Activated gamma-delta T cell (primary cell): ENCODE data around the gene RGL3.
A peak's percentile ranks its signal among the peaks of the same experiment; 100 is the strongest.
"Not testable (repeated sequence)": the region's sequence is repeated elsewhere in the genome, so short reads cannot be mapped to it uniquely, and the experiment has no call there.

ENCODE experiments used
- DNase-seq: peaks from one replicate; lab custom pipeline; 2025; lab: John Stamatoyannopoulos, UW

Gene RGL3

DNA sequence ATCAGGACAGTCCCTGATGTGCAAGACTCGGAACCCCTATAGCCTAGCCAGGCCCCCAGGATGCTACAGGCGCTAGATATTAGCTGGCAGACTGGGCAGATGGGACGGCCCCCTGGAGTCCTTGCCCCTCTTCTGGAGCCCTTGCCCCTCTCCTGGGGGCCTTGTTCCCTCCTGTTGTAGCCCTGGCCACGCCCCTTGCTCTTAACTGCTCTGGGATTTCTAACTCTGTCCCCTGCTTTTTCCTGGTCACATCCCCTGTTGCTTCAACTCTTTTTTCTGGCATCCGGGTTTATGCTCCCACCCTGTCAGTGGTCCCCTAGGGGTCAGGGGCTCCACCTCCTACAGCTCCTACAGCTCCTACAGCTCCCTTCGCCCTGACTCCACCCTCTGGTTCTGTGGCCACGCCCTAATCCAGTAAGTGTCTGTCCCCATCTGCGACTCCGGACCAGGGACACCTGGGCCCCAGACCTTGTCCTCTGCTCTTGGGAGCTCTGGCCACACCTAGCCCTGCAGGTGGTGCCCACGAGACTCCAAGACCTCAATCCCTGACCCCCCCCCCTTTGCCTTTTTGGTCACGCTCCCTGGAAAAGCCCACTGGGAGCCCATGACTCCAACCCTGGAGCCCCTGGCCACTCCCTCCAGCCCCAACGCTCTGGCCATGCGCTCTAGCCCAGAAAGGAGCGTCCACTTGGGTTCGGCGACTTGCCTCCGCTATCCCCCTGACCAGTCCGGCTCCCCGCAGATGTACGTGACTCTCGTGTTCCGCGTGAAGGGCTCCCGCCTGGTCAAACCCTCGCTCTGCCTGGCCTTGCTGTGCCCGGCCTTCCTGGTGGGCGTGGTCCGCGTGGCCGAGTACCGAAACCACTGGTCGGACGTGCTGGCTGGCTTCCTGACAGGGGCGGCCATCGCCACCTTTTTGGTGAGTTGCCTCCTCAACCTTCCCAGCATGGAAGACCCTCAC, 57.1 kb downstream of the RGL3 start:
- no peak for DNase-seq

DNA sequence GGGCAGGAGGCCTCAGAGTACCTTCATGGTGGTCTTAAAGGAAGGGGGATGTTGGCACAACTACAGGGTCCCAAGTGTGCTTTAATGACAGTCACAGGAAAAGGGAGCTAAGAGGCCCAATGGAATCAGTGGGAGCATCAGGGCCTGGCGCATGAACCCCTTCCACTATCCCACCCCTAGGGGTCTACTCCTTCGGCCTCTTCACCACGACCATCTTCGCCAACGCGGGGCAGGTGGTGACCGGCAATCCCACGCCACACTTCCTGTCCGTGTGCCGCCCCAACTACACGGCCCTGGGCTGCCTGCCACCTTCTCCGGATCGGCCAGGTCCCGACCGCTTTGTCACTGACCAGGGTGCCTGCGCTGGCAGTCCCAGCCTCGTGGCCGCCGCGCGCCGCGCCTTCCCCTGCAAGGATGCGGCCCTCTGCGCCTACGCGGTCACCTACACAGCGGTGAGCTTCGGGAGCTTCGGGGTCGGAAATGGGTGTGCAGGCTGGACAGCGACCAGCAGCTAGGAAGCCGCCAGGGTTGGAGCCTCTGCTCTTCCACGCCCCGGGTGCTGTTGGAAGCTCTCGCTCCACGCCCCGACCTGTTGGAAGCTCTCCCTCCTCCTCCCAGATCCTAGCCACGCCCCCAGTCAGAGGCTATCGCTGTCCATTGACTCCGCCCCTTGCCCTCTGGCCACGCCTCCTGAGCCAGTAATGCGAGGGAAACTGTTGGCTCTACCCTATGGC, 57.9 kb downstream of the RGL3 start:
- DNase-seq, result no peak

- no peak for DNase-seq
Measured at GRCh38 chr19:11359421-11359820, 59.7 kb downstream of the RGL3 start.

DNA sequence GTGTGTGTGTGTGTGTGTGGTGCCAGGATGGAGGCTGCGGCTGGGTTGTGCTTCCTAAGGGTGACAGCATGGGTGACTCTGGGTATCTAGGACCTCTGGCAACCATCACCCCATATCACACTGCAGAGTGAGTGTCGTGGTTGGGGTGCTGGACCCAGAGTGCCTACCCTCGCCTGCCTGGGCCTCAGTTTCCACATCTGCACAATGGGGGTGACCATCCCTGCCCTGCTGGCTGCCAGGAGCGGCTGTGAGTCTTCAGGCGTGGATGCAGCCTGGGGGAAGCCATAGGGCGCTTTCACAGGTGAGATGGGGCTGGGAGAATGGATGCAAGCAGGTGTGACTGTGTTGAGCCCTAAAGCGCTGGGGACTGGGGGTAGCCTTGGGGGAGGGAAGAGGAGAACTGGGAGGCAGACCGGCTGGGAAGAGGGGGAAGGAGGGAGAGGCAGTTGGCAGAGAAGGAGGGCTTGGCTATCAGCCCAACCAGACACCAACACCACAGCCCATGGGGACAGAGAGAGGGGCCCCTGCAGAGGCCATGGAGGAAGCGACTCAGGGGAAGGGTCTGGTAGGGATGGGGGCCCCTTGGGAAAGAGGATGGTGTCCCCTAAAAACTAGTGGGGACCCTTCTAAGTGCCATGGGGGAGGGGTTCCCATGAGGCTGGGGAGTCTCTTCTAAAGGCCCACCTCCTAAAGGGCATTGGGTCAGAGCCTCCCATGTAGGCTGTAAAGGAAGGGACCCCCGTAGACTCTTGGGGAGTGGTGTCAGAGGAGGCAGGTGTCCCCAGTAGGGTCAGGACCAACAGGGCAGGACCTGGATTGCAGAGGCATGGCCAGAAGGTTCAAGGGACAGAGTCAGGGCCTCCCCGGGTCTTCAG, 62.2 kb downstream of the RGL3 start:
- no peak for DNase-seq

GRCh38 chr19:11356074-11356397, 63.1 kb downstream of the RGL3 start:
- no peak for DNase-seq

- DNase-seq, result peak; percentile 70
Measured at GRCh38 chr19:11355160-11356073, 63.7 kb downstream of the RGL3 start, which contains the start of gene PLPPR2. Gene PLPPR2 (plus strand): TSS chr19:11355432. CDS start chr19:11357674, 2,242 bp downstream.

DNA sequence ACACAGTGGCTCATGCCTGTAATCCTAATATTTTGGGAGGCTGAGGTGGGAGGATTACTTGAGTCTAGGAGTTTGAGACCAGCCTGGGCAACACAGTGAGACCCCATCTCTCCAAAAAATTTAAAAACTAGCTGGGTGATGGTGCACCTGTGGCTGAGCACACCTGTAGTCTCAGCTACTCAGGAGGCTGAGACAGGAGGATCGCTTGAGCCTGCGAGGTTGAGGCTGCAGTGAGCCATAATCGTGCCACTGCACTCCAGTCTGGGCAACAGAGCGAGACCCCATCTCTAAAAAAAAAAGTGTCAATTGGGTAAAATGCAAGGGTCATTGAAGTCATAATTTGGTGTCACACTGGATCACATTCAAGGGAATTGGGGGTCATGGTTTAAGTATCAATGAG, 65.0 kb downstream of the RGL3 start:
- not testable (repeated sequence) for DNase-seq

DNA sequence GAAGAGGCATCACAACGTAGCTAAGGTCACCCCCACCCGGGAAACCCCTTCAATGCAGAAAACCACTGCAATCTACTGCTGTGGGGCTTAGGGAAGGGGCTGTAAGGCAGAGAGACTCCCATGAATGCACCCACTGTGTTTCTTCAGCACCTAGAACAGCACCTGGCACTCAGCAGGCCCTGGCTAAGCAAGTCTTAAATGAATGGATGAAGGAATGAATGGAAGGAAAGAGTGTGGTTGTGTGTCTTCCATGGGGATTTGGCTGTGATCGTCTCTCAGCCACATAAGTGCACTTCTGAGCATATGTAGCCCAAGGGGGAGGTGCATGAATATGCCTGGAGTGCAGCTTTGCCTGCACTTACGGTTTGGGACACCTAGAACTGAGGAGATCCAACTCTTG, 69.9 kb downstream of the RGL3 start:
- DNase-seq, result no peak

DNA sequence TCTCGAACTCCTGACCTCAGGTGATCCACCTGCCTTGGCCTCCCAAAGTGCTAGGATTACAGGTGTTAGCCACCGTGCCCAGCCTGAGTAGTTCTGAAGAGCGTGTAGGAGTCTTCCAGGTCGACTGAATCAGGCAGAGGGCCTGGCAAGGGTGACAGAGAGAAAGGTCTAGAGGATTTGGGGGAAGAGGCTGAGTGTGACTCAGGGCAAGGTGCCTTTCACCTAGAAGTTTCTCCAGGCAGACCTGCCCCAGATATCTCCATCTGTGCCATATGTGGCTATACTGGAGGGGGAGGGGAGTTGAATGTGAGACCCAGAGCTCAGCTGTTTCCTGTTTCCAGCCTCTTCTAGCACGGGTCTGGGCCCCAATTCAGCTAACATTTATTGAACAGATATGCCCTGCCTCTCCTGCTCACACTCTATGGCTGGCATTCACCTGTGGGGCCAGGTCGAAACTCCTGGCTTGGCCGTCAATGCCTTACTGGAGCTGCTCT, 71.5 kb downstream of the RGL3 start:
- no peak for DNase-seq

DNA sequence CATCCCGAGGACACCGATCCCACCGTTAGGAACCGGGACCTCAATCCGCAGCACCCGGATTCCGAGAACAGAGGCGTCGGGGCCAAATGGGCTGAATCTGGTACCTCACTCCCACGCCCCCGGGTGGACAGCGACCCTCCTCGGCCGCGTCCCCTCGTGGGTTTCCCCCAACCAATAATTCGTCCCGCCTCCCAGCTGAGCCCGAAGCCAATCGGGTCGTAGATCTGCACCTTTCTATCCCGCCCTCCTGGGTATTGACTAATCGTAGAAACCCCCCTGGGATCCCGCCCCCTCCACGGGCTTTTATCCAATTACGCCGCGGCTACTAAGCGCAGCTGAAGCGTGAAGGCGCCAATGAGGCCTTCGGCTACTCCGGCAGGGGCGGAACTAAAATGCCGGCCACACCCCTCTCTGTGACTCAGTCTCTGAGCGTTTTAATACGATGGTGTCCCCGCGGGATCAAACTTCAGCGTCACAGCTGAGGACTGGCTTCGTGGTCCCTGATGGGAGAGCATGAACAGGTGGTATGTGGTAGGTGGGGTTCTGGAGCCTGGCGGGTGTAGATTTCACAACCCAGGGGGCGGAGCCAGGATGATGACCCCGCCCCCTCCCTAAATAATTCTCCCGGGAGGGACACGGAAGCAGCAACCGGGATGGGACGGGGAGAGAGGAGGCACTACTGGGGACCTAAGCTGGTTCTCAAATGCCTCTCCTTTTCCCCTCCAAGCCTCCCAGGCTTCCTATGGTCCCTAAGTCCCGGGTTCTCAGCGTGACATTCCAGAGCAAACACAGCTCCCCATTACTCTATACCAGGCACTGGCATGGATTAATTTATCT, 72.8 kb downstream of the RGL3 start, which contains the start of the genes CCDC159 and TMEM205:
Gene CCDC159 (plus strand): TSS at position 416 of the 837 bp plus-strand sequence. CDS start 88 bp downstream, at position 504.
Gene TMEM205 (minus strand): TSS at position 165 of the 837 bp plus-strand sequence. CDS start 649 bp downstream, outside the sequence.
- peak; percentile 63 for DNase-seq

DNA sequence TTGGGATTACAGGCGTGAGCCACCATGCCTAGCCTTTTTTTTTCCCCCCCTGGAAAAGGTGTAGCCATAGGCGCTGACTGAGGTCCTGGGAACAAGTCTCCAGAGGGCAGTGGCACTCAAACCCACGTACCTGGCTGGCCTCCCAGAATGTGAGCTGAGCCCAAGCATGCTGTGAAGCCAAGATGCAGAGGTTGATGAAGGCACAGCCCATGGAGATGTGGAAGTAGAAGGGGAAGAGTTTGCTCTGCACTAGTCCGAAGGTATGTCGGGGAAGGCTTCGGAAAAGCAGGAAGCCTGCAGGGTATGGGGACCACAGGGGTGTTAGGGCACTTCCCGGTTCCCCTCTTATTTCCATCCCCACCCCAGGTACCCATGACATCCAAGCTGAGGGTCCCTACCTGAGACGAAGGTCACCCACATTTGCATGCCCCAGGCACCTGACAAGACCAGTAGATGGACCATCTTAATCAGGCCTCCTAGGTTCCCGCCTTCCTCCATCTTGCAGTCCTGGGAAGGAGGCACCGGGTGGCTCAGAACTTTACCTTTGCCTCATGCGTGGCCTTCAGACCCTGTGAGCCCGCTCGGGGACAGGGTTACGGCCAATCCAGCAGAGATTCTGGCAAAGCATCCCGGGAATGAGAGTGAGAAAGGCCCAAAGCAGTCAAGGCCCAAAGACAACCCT, 73.9 kb downstream of the RGL3 start:
- no peak for DNase-seq
